Psoas muscle (tissue), 8 donors: Measurements from ENCODE around the gene APOL3. TPM values are rescaled to one million over a fixed set of nuclear protein-coding genes. Genes with fewer than 3 reads are reported as not detected.
"Not testable (repeated sequence)": the region's sequence is repeated elsewhere in the genome, so short reads cannot be mapped to it uniquely, and the experiment has no call there.

Experiments used
- ATAC-seq, 4 donors: fragments of 200-7000 bp; cut with Tn5 transposase; one replicate each; pipeline ENCODE4 v1.9.1; 2020; ENCODE audit warnings: moderate library complexity in 3 of 4, mild to moderate bottlenecking in 2 of 4
- DNase-seq, 2 donors: peaks; one replicate each; pipeline ENCODE4 v3.0.0-alpha.2; 2020
- H3K27ac ChIP-seq: fragments of 200-600 bp; one replicate; pipeline ENCODE4 v1.8.0; 2022
- H3K27me3 ChIP-seq, 3 donors: fragments of 200-600 bp in 1 of 3; one replicate each; pipeline versions ENCODE4 v1.6.1 to v1.8.0; 2013 to 2022; ENCODE audit warnings: low read length in 2 of 3, mild to moderate bottlenecking in 2 of 3, moderate library complexity in 1 of 3; ENCODE audit not compliant: insufficient read depth in 3 of 3
- H3K36me3 ChIP-seq, 2 donors: fragments of 200-600 bp in 1 of 2; one replicate each; pipeline versions ENCODE4 v1.6.1 to v1.8.0; 2013 to 2022; ENCODE audit warnings: low read depth in 1 of 2, mild to moderate bottlenecking in 1 of 2, moderate library complexity in 1 of 2; ENCODE audit not compliant: insufficient read depth in 1 of 2
- H3K4me1 ChIP-seq: fragments of 200-600 bp; one replicate; pipeline ENCODE4 v1.8.0; 2022
- H3K4me3 ChIP-seq: fragments of 200-600 bp; one replicate; pipeline ENCODE4 v1.8.0; 2022; ENCODE audit warnings: mild to moderate bottlenecking
- H3K9me3 ChIP-seq: fragments of 200-600 bp; one replicate; pipeline ENCODE4 v1.8.0; 2022
- CTCF ChIP-seq: fragments of 200-600 bp; IDR thresholded peaks from one replicate; pipeline ENCODE4 v1.8.0; 2022; ENCODE audit warnings: antibody characterized with exemption
- WGBS, 3 donors: extraction: QIAGEN DNeasy Blood & Tissue Kit; methylation state at CpG; one replicate each; pipeline versions ENCODE4 v1.1.6 to v1.1.7; 2013; 5-methylcytosine and 5-hydroxymethylcytosine counted together
- intact Hi-C, 2 donors: fragments of 100-400 bp; cut with DNase I; formaldehyde crosslinking; loops; one replicate each; pipeline versions ENCODE4 v1.11.0 to v1.14.2; 2022
- polyA plus RNA-seq, 3 donors: library from polyadenylated mRNA; stranded (reverse); fragments of 200-250 nt; gene quantifications; one replicate each; pipeline ENCODE4 v1.2.3, GENCODE V29; 2013
- total RNA-seq, 4 donors: library from RNA; stranded (reverse); fragmentation: NEBNext Ultra II Directional in 2 of 4; extraction: Animal tissue kit (Norgen Biotek cat#: 25700) in 2 of 4; gene quantifications; one replicate each; pipeline versions ENCODE4 v1.2.1 to v1.2.4, GENCODE V29; 2021 to 2023
- donor health status: healthy with polysubstance abuse.
- donor health status: DM: no; HTN: no; CAD: no; lungs with moderate emphysema.
- donor health status: Bipolar disorder and iron deficiency.
- donor health status: healthy.
- donor health status: DM: yes; HTN: yes; CAD: no.
- donor health status: DM: no; HTN: no; CAD: no.
- donor health status: DM: no; HTN: no; CAD: no.
- donor health status: DM: yes; HTN: yes; CAD: no.

APOL3 gene
- total and polyA plus RNA-seq, 7 donors, result 11.1 to 24.1 (median 15.3) TPM

DNA sequence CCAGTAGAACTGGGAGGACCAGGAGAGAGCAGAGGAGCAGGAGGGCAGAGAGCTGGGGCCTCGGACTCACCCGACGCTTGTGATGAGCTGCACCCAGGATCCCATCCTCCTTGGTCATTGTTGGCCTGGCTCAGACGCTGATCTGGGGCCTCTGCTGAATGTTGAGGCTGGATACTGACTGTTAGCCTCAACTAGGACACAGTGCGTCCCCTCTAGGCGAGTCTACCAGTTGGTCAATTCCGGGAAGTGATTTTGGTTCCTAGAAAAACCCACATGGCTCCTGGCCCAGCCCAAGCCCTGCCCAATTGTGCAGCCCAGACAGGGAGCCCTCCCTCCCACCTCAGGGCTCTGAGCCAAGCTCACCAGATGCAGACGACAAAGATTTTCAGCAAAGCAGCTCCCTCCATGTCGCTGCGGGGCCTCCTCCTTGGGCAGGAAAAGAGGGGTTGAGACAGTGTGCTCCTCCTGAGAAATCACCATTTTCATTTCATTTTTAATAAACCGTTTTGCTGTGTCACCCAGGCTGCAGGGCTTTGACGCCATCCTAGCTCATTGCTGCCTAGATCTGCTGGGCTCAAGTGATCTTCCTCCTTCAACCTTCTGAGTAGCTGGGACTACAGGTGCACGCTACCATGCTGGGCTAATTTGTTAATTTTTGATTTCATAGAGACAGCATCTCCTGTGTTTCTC is 41.2 kb upstream of the APOL3 start, which contains the start of gene APOL4:
TSS of gene APOL4 (minus strand) at position 180 of the 690 bp plus-strand sequence. CDS start at position 105, 75 bp downstream.
- no peak for TF ChIP-seq CTCF
- no peaks in the 10 kb centered on the region for H3K9me3 ChIP-seq
- H3K4me3 ChIP-seq, result peak within 1 kb of the TSS; percentile 38
- no peaks in the 10 kb centered on the region for H3K36me3 ChIP-seq
- ATAC-seq (peak in 3 of 4 donors; percentile 59 to 71 (median 60)), DNase-seq (peak; percentile 90 to 91)
- H3K27me3 ChIP-seq, result no peaks in the 10 kb centered on the region
- peaks cover 7% of the 10 kb centered on the region for H3K4me1 ChIP-seq
- WGBS, 3 donors, result 19 to 37% (median 26%) methylated on average over 12 to 13 of the region's 13 CpGs
- H3K27ac ChIP-seq, result peak within 1 kb of the TSS; percentile 16
- intact Hi-C loops, result no loop called here

DNA sequence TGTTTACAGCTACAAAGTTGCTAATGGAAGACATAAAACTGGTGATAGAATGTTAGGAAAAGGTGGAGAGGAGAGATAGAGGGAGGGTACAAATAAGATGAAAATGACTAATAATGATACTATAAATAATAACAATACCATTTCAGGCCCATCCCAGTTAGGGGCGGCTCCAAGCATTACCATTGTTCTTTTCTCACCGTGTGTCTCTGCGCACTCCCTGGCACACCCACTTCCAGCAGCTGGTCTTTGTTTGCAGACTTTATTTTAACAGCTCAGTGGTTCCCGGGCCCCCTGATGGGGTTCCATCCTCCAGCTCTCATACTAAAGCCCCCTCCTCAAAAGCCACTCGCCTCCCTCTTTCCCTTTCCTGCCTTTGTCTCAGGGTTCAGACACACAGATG is 40.5 kb upstream of the APOL3 start:
- ATAC-seq, result not testable (repeated sequence)
- peak overlapping the region; percentile 16 for H3K27ac ChIP-seq

DNA sequence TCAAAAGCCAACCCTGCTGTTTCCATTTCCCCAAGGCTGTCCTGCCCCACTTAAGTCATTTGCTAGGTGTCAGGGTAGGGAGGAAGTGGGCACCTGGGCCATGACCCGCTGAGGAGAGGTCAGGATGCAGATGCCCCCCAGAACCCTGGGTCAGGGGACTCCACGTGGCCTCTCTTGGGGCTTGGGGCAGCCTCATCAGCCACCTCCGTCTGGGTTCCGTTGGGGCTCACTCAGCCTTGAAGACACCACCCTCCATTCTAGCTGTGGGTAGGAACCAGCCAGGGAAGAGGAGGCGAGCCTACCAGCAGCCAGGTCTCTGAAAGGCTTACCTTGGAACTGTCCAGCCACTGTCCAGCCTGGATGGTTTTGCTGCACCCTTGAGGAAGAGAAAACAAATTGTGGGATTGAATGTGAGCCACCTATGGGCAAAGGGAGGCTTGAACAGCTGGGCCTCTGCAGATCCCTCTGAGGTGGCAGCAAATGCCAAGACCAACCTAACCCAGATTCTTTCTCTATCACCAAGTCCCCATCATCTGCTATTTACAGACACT is 38.5 kb upstream of the APOL3 start:
- Histone ChIP-seq H3K9me3 (no peaks in the 10 kb centered on the region), H3K4me3 (no peak overlapping the region), H3K36me3 (no peaks in the 10 kb centered on the region), H3K27me3 (no peaks in the 10 kb centered on the region), H3K27ac (peak overlapping the region; percentile 59), H3K4me1 (peaks cover 14% of the 10 kb centered on the region)
- peak; percentile 19 for TF ChIP-seq CTCF
- WGBS, 3 donors, result 67 to 79% (median 77%) methylated on average over 5 of the region's 5 CpGs
- DNase-seq, result no peak
- ATAC-seq, result peak in 3 of 4 donors; percentile 44 to 87 (median 75)
- intact Hi-C loops, result loop anchor here (2.0 to 10.0 kb wide), 3 partner anchors 38 to 286 kb away; partner anchors contain the start of genes APOL2 (in 1 of the 2) and TXN2 (in 1 of the 2)

More for the DNA sequence above, 40.5 kb upstream of the APOL3 start:
- intact Hi-C loops, H3K9me3 ChIP-seq, DNase-seq, H3K27me3 ChIP-seq, H3K36me3 ChIP-seq, H3K4me1 ChIP-seq: not testable (repeated sequence)
- peak overlapping the region; percentile 38 for H3K4me3 ChIP-seq
- WGBS, 3 donors, result 25 to 75% (median 69%) methylated on average over 1 of the region's 5 CpGs

DNA sequence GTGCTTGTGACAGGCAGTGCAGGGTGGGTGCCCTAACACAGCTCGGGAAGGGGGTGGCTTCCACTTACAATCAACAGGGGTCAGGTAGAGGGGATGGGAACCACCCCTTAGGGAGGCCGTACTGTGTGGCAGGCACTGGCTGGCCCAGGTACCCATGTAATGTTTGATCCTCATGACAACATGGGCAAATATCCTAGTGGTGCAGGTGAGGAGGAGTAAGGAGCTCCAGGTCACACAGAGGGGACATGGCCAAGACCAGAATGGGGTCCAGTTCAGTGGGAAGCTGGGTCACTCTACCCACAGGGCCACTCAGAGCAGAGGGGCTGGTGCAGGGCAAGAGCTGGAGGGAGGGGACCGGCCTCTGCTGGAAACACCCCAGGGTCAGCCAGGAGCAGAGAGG is 38.0 kb upstream of the APOL3 start:
- intact Hi-C loops, result loop anchor here (2.0 to 10.0 kb wide), 3 partner anchors 39 to 286 kb away; partner anchors contain the start of genes APOL2 (in 1 of the 2) and TXN2 (in 1 of the 2)
- WGBS, 3 donors, result 80 to 97% (median 87%) methylated on average over 2 to 3 of the region's 3 CpGs
- no peak for DNase-seq
- Histone ChIP-seq H3K27ac (no peak overlapping the region), H3K36me3 (no peaks in the 10 kb centered on the region), H3K27me3 (no peaks in the 10 kb centered on the region), H3K4me1 (peaks cover 14% of the 10 kb centered on the region), H3K9me3 (no peaks in the 10 kb centered on the region), H3K4me3 (no peak overlapping the region)
- no peak for TF ChIP-seq CTCF
- no peak for ATAC-seq

GRCh38 chr22:36197514-36198146 is 37.1 kb upstream of the APOL3 start:
- H3K4me1 ChIP-seq, result peaks cover 14% of the 10 kb centered on the region
- no peak for ATAC-seq

More at GRCh38 chr22:36197514-36198146, 37.1 kb upstream of the APOL3 start:
- no peaks in the 10 kb centered on the region for H3K36me3 ChIP-seq
- intact Hi-C loops, result loop anchor here (2.0 to 10.0 kb wide), 4 partner anchors 40 to 287 kb away; partner anchors contain the start of genes APOL2 (in 2 of the 2) and TXN2 (in 1 of the 2)
- 63 to 69% (median 65%) methylated on average over 8 of the region's 8 CpGs for WGBS, 3 donors
- no peaks in the 10 kb centered on the region for H3K27me3 ChIP-seq
- no peak overlapping the region for H3K4me3 ChIP-seq
- TF ChIP-seq CTCF, result no peak
- DNase-seq, result no peak
- peak overlapping the region; percentile 9 for H3K27ac ChIP-seq
- no peaks in the 10 kb centered on the region for H3K9me3 ChIP-seq
